Fibroblast of mammary gland (primary cell): ENCODE data around the gene TENT5C.

ENCODE experiments used
- DNase-seq: peaks from one replicate; pipeline ENCODE4 v3.0.0-alpha.2; 2010; ENCODE audit warnings: low read depth
- H3K4me3 ChIP-seq: 2 replicates; pipeline ENCODE4 v1.5.1; 2011; ENCODE audit warnings: low read depth, mild to moderate bottlenecking, low read length, moderate library complexity; ENCODE audit not compliant: control insufficient read depth
- TF ChIP-seq, protein P1 (sequence below): conservative IDR thresholded peaks from 2 replicates; pipeline ENCODE4 v1.5.1; 2011; ENCODE audit warnings: low read depth, low read length, inconsistent platforms; ENCODE audit not compliant: control insufficient read depth, insufficient read depth

TENT5C gene

DNA sequence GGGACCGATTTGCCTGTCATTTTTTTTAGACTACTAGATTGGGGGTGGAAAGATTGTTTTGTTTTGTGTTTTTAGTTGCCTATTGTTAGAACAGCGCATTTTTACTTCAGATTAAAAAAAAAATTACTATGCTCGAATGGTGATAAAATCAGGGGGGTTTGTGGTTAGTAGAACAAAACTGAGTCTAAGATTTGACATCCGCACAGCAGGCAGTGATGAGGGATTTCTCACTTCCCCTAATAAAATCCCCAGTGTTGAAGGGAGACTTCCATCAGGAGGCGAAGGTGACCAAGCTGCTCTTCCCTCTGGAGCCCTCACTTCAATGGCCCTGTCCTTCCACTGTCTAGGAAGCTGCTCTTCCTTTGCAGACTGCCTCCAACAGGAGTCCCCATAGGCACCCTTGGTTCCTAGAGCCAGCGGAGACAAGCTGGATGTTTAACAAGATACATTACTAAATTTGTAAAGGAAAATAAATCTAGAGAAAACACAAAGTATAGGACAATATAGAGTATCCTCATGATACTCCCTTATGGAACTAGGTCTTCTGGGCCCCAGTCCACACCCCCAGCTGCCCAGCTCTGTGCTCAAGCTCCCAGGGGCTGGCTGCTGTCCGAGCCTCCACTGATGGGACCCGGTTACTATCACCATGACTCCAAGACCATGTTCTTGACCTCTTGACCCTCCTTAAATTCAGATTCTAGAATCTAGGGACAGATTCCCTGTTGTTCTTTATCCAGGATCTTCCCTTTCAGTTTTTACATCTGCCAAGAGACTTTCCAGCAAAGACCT is 31.0 kb downstream of the TENT5C start:
- TF ChIP-seq, protein P1, sequence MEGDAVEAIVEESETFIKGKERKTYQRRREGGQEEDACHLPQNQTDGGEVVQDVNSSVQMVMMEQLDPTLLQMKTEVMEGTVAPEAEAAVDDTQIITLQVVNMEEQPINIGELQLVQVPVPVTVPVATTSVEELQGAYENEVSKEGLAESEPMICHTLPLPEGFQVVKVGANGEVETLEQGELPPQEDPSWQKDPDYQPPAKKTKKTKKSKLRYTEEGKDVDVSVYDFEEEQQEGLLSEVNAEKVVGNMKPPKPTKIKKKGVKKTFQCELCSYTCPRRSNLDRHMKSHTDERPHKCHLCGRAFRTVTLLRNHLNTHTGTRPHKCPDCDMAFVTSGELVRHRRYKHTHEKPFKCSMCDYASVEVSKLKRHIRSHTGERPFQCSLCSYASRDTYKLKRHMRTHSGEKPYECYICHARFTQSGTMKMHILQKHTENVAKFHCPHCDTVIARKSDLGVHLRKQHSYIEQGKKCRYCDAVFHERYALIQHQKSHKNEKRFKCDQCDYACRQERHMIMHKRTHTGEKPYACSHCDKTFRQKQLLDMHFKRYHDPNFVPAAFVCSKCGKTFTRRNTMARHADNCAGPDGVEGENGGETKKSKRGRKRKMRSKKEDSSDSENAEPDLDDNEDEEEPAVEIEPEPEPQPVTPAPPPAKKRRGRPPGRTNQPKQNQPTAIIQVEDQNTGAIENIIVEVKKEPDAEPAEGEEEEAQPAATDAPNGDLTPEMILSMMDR, result no peak
- DNase-seq, result no peak
- H3K4me3 ChIP-seq, result no peak overlapping the region

DNA sequence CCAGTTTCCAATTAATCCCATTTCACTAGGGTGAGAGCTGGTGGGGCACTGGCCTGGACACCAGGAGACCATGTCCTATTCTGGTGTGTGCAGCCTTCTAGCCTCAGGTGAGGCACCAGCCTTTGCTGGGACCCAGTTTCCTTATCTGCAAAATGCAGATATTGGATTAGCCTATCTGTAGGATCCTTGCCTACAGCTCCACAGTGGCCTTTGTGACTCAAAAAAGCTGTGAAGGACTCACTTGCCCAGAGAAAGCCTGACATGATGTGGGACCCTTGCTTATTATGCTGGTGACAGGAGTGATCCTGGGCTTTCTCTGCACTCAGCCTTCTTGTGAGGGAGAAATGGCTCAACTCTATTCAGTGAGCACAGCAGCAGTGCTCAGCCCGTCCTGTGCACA is 32.3 kb downstream of the TENT5C start:
- no peak overlapping the region for H3K4me3 ChIP-seq
- DNase-seq, result no peak
- TF ChIP-seq, protein P1, result no peak

DNA sequence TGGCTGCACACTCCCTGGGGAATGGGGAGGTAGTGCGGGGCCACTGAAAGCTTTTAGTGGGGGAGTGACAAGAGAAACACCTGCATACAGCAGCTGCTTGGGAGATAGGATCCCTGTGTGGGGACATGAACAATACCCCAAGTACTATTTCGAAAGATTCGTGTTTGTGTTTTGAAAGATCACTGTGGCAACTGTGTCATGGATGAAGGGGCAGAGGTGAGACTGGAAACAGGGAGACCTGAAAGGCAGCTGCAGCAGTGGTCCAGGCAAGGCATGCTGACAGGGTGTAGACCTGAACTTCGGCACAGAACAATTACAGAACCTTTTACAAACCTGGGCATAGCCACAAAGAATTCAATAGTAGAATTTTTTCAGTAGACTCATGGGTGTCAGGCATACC is 32.9 kb downstream of the TENT5C start:
- TF ChIP-seq, protein P1, result no peak
- no peak for DNase-seq
- H3K4me3 ChIP-seq, result no peak overlapping the region

DNA sequence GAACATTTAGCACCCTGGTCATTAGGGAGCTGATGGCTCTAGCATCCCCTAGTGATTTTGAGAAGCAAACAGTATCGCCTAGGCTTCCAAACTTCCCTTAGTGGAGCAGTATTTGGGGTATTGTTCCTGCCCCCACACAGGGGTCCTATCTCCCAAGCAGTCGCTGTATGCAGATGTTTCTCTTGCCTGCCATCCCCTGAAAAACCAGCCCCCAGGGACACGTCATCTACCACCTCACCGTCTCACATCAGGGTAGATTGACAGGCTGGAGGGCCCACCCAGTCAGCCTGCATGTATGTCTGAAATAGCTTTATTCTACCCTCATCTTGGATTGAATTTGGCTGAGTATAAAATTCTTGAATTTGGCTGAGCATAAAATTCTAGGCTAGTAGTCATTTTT is 33.9 kb downstream of the TENT5C start:
- no peak overlapping the region for H3K4me3 ChIP-seq

DNA sequence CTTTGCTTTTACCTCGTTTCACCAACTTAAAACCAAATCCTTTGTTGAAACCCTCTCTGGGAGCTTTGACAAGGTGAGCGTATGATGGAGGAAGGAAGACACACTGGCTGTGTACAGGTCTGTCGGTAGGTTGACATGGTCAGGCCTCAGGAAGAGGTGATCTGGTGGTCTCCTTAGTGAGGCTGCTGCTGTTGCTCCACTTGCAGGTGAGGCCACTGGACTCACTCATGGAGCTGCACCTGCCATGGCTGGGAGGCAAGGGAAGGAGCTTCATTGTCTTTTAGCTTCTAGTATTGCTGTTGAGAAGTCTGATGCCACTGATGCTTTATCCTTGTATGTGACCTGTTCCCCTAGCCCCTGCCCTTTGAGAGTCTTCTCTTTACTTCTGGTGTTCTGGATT is 35.7 kb downstream of the TENT5C start:
- TF ChIP-seq, protein P1, result no peak
- no peak overlapping the region for H3K4me3 ChIP-seq
- no peak for DNase-seq

More for the DNA sequence above, 33.9 kb downstream of the TENT5C start:
- no peak for DNase-seq
- TF ChIP-seq, protein P1, result no peak

DNA sequence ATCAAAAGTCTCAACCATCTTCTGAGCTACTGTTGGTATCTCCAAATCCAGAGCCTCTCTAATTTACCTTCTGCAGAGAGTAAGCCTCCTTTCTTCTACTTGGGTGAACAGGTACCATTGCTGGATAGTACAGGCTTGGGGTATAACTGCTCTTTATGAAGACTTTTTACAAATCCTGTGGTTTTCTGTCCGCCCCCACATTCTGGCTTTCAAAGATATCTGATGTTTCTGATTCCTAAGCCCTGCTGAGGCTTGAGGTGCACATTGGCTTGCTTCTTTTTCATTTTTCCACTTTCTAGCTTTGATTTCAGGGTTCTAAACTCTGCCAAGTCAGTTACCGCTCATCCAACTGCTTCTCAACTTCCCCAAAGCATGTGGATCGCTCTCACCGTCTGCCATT is 37.1 kb downstream of the TENT5C start:
- H3K4me3 ChIP-seq, result no peak overlapping the region
- no peak for DNase-seq
- TF ChIP-seq, protein P1, result no peak
